GM21825 (cell line): ENCODE results near the gene TMEM69.
"Not testable (repeated sequence)": the region's sequence is repeated elsewhere in the genome, so short reads cannot be mapped to it uniquely, and the experiment has no call there.

Source experiments
- ATAC-seq: cut with Tn5 transposase; IDR thresholded peaks from one replicate; pipeline ENCODE4 v1.9.1; 2021; ENCODE audit warnings: mild to moderate bottlenecking, moderate library complexity; ENCODE audit not compliant: unreplicated experiment

TMEM69 gene

GRCh38 chr1:45730075-45730779 is 42.2 kb downstream of the TMEM69 start:
- no peak for ATAC-seq

- no peak for ATAC-seq
These were observed 42.9 kb downstream of the TMEM69 start for GRCh38 chr1:45730780-45731319.

- ATAC-seq, result no peak
These were observed 51.2 kb downstream of the TMEM69 start for GRCh38 chr1:45739137-45739536.

- ATAC-seq, result not testable (repeated sequence)
These were observed 51.7 kb downstream of the TMEM69 start for GRCh38 chr1:45739641-45740156.
